HEK293T (cell line): ENCODE results near the gene TEKT2.

Experiments used
- CTCF ChIA-PET: fragments of 350-600 bp; formaldehyde crosslinking; extraction: SDS; loops from one replicate; lab custom pipeline; 2021; ENCODE audit warnings: antibody characterized with exemption, inconsistent platforms; lab: Yijun Ruan, JAX
- POLR2A ChIA-PET: fragments of 350-600 bp; formaldehyde crosslinking; extraction: SDS; loops from one replicate; lab custom pipeline; 2020; ENCODE audit warnings: antibody characterized with exemption, inconsistent platforms; lab: Yijun Ruan, JAX
- DNase-seq: peaks from one replicate; pipeline ENCODE4 v3.0.0; 2012; ENCODE audit warnings: mixed read lengths; ENCODE audit errors: extremely low spot score
- ARNT ChIP-seq: fragments of 450-650 bp; IDR thresholded peaks from 2 replicates; pipeline ENCODE4 v1.6.1; 2017; ENCODE audit warnings: mild to moderate bottlenecking
- BHLHE40 ChIP-seq: fragments of 450-650 bp; IDR thresholded peaks from 2 replicates; pipeline ENCODE4 v1.6.1; 2016; ENCODE audit warnings: mild to moderate bottlenecking, moderate library complexity, borderline replicate concordance
- CTBP1 ChIP-seq: fragments of 450-650 bp; IDR thresholded peaks from 2 replicates; pipeline ENCODE4 v1.6.1; 2016; ENCODE audit warnings: borderline replicate concordance
- ELF4 ChIP-seq: fragments of 450-650 bp; IDR thresholded peaks from 2 replicates; pipeline ENCODE4 v1.6.1; 2017; ENCODE audit warnings: antibody characterized with exemption
- FOXA1 ChIP-seq: fragments of 450-650 bp; IDR thresholded peaks from 2 replicates; pipeline ENCODE4 v1.6.1; 2016; ENCODE audit warnings: mild to moderate bottlenecking
- FOXK2 ChIP-seq: fragments of 450-650 bp; IDR thresholded peaks from 2 replicates; pipeline ENCODE4 v1.6.1; 2016; ENCODE audit warnings: mild to moderate bottlenecking
- FOXM1 ChIP-seq: fragments of 450-650 bp; IDR thresholded peaks from 2 replicates; pipeline ENCODE4 v1.6.1; 2017; ENCODE audit warnings: mild to moderate bottlenecking, borderline replicate concordance
- HDGF ChIP-seq: fragments of 450-650 bp; IDR thresholded peaks from 2 replicates; pipeline ENCODE4 v1.6.1; 2017; ENCODE audit warnings: antibody characterized with exemption, borderline replicate concordance
- L3MBTL2 ChIP-seq: fragments of 450-650 bp; conservative IDR thresholded peaks from 2 replicates; pipeline ENCODE4 v1.6.1; 2016; ENCODE audit warnings: mild to moderate bottlenecking
- LEF1 ChIP-seq: fragments of 450-650 bp; IDR thresholded peaks from 2 replicates; pipeline ENCODE4 v1.6.1; 2017; ENCODE audit warnings: mild to moderate bottlenecking, borderline replicate concordance
- NFRKB ChIP-seq: fragments of 450-650 bp; IDR thresholded peaks from 2 replicates; pipeline ENCODE4 v1.6.1; 2016; ENCODE audit warnings: mild to moderate bottlenecking, moderate library complexity
- SP1 ChIP-seq: fragments of 450-650 bp; IDR thresholded peaks from 2 replicates; pipeline ENCODE4 v1.6.1; 2017
- SUZ12 ChIP-seq: fragments of 450-650 bp; IDR thresholded peaks from 2 replicates; pipeline ENCODE4 v1.6.1; 2016; ENCODE audit warnings: mild to moderate bottlenecking
- TARDBP ChIP-seq: fragments of 450-650 bp; IDR thresholded peaks from 2 replicates; pipeline ENCODE4 v1.6.1; 2016
- ZNF384 ChIP-seq: fragments of 450-650 bp; IDR thresholded peaks from 2 replicates; pipeline ENCODE4 v1.6.1; 2016
- TF ChIP-seq, protein P1 (sequence below): fragments of 450-650 bp; IDR thresholded peaks from 2 replicates; pipeline ENCODE4 v1.6.1; 2016

The TEKT2 gene

GRCh38 chr1:36095760-36096405, 12.0 kb downstream of the TEKT2 start:
- CTCF ChIA-PET: interaction anchor here (0.5 to 3.1 kb wide), 4 partner anchors 32 to 329 kb away, joined by 3 to 22 read pairs (median 4); no protein-coding TSS in a partner anchor

DNA sequence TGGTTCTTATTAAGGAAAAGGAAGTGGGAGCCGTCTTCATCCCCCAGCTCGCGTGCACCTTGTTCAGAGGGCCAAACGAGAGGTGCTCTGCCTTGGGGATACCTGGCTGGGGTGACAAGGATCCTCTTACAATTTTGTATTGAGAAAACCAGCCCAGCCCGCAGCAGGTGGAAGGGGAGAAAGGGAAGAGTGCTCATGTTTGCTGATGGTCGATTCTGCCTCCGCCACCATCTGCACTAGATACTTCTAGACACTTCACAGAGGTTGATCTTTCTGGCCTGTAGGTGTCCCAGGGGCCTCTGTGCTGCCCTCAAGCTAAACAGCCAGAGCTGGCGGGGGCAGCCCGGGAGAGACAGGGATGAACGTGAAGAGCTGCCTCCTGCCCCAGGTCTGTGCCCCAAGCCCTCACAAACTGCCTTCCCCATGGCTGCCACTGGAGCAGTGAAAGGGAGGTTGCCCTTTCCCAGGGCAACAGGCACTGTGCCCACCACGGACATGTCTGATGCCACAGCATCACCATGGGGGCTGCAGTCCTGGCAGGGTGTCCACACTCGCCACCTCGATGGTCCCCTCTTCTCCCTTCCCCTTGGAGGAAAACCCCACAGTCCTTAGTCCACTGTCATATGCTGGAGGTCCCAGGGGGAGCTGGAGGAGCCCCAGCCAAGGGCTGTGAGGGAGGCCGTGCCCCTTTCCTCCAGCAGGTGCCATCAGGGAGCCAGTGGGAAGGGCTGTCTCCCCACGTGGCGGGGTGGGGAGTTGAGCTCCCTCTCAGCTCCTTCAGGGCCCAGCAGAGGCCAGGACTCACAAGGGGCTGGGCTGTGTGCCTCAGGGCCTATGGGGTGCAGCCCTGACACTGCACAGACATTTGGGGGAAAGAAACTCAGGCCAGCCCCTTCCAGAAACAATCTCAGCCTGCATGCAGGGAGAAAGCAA, 12.9 kb downstream of the TEKT2 start:
- no peak for DNase-seq
- TF ChIP-seq ARNT (no peak), CTBP1 (no peak), FOXM1 (no peak), SP1 (no peak), TARDBP (no peak), ELF4 (no peak)
- TF ChIP-seq, protein P1, sequence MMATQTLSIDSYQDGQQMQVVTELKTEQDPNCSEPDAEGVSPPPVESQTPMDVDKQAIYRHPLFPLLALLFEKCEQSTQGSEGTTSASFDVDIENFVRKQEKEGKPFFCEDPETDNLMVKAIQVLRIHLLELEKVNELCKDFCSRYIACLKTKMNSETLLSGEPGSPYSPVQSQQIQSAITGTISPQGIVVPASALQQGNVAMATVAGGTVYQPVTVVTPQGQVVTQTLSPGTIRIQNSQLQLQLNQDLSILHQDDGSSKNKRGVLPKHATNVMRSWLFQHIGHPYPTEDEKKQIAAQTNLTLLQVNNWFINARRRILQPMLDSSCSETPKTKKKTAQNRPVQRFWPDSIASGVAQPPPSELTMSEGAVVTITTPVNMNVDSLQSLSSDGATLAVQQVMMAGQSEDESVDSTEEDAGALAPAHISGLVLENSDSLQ: no peak
- CTCF ChIA-PET: interaction anchor here (0.8 to 3.1 kb wide), 6 partner anchors 13 to 204 kb away, joined by 3 to 22 read pairs (median 3); partner anchors contain the start of gene TEKT2
- POLR2A ChIA-PET: interaction anchor here (0.5 to 1.2 kb wide), 2 partner anchors 52 to 168 kb away, joined by 3 read pairs; partner anchors contain the start of gene TRAPPC3

More at GRCh38 chr1:36095760-36096405, 12.0 kb downstream of the TEKT2 start:
- no peak for TF ChIP-seq TARDBP
- no peak for TF ChIP-seq NFRKB
- no peak for TF ChIP-seq FOXK2
- no peak for TF ChIP-seq SP1
- TF ChIP-seq, protein P1: no peak
- no peak for TF ChIP-seq L3MBTL2
- TF ChIP-seq CTBP1: no peak
- no peak for TF ChIP-seq ARNT
- no peak for TF ChIP-seq FOXA1
- TF ChIP-seq ELF4: no peak
- TF ChIP-seq LEF1: no peak
- TF ChIP-seq BHLHE40: no peak
- TF ChIP-seq ZNF384: no peak
- no peak for TF ChIP-seq HDGF
- TF ChIP-seq SUZ12: no peak
- TF ChIP-seq FOXM1: no peak
- DNase-seq: no peak
- POLR2A ChIA-PET: no interaction called here

DNA sequence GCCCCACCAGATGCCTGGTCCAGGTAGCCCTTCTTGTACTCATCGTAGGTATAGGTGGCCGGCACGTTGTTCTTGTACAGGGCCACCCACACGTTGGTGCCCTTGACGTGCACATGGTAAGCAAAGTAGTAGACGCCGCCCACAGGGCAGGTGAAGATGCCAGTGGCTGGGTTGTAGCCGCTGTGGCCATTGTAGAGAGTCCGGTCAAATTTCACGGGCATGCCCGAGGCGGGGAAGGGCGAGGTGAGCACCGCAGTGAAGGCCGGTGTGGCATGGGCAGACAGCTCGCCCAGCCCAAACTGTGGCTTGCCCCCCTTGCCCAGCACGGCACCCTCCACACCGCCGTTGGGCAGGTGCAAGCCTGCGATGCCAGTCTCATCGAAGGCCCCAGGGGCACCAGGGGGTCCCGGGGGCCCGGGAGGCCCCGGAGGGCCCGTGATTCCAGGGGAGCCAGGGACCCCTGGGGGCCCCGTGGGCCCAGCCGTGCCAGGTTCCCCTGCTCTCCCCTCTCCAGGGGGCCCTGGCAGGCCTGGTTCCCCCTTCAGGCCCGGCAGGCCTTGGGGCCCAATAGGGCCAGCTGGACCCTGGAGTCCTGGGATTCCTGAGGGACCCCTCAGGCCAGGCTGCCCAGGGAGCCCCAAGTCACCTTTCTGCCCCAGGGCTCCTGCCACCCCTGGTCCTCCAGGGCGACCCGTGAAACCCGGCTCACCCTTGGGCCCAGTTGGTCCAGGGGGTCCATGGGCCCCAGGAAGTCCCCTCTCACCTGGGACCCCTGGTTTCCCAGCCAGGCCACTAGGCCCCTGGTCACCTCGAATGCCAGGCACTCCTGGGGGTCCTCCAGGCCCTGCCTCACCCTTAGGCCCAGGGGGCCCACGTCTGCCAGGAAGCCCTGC, 14.0 kb downstream of the TEKT2 start:
- ChIA-PET CTCF (interaction anchor here (3.1 kb wide), 1 partner anchor 36 kb away, joined by 22 read pairs; no protein-coding TSS in a partner anchor), POLR2A (interaction anchor here (1.2 kb wide), 1 partner anchor 51 kb away, joined by 3 read pairs; the partner anchor contains the start of gene TRAPPC3)
- no peak for TF ChIP-seq SP1
- no peak for TF ChIP-seq FOXA1
- TF ChIP-seq HDGF: no peak
- TF ChIP-seq, protein P1: no peak
- TF ChIP-seq BHLHE40: no peak
- no peak for TF ChIP-seq FOXM1
- DNase-seq: no peak

- POLR2A ChIA-PET: interaction anchor here (1.7 kb wide), 1 partner anchor 35 kb away, joined by 4 read pairs; no protein-coding TSS in a partner anchor
- CTCF ChIA-PET: interaction anchor here (1.8 to 4.1 kb wide), 2 partner anchors 34 to 37 kb away, joined by 5 to 26 read pairs; no protein-coding TSS in a partner anchor
- no peak for TF ChIP-seq SP1
- TF ChIP-seq FOXA1: no peak
- no peak for TF ChIP-seq ELF4
- no peak for TF ChIP-seq ZNF384
- no peak for TF ChIP-seq CTBP1
- TF ChIP-seq, protein P1: no peak
- no peak for TF ChIP-seq TARDBP
- no peak for TF ChIP-seq HDGF
- no peak for TF ChIP-seq FOXK2
- TF ChIP-seq L3MBTL2: no peak
- TF ChIP-seq LEF1: no peak
- TF ChIP-seq FOXM1: no peak
- no peak for TF ChIP-seq NFRKB
- no peak for TF ChIP-seq BHLHE40
- no peak for TF ChIP-seq ARNT
- no peak for TF ChIP-seq SUZ12
- no peak for DNase-seq
Measured at GRCh38 chr1:36098650-36099365, 14.9 kb downstream of the TEKT2 start.
